GM18868 (cell line): ENCODE measurements around the gene OR10A3.
A peak's percentile ranks its signal among the peaks of the same experiment; 100 is the strongest.
"Not testable (repeated sequence)": the region's sequence is repeated elsewhere in the genome, so short reads cannot be mapped to it uniquely, and the experiment has no call there.

Experiments
- ATAC-seq: cut with Tn5 transposase; IDR thresholded peaks from one replicate; pipeline ENCODE4 v1.9.1; 2021; ENCODE audit warnings: mild to moderate bottlenecking, moderate library complexity; ENCODE audit not compliant: unreplicated experiment

Gene OR10A3

GRCh38 chr11:7941608-7942007 lies at the start of gene OR10A3:
Gene OR10A3, minus strand, starts transcription at chr11:7941708. Its CDS starts 2,188 bp downstream, at chr11:7939520.
- no peak for ATAC-seq

DNA sequence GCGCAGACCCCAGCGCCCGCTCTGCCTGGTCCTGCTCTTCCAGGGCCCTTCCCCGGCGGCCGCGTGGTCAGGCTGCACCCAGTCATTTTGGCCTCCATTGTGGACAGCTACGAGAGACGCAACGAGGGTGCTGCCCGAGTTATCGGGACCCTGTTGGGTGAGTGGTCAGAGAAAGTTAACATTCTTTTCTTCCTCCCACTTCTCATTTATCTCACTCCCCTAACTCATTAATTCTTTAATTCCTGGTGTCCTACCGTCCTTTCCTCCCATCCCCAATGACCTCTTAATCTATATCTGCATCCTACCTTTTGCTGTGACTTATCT lies 46.0 kb upstream of the OR10A3 start:
- ATAC-seq, result not testable (repeated sequence)

- peak; percentile 96 for ATAC-seq
Measured at GRCh38 chr11:7986768-7987559, 45.5 kb upstream of the OR10A3 start, which contains the start of gene EIF3F. Gene EIF3F, plus strand, starts transcription at chr11:7987337. Its CDS starts 16 bp downstream, at chr11:7987353.

DNA sequence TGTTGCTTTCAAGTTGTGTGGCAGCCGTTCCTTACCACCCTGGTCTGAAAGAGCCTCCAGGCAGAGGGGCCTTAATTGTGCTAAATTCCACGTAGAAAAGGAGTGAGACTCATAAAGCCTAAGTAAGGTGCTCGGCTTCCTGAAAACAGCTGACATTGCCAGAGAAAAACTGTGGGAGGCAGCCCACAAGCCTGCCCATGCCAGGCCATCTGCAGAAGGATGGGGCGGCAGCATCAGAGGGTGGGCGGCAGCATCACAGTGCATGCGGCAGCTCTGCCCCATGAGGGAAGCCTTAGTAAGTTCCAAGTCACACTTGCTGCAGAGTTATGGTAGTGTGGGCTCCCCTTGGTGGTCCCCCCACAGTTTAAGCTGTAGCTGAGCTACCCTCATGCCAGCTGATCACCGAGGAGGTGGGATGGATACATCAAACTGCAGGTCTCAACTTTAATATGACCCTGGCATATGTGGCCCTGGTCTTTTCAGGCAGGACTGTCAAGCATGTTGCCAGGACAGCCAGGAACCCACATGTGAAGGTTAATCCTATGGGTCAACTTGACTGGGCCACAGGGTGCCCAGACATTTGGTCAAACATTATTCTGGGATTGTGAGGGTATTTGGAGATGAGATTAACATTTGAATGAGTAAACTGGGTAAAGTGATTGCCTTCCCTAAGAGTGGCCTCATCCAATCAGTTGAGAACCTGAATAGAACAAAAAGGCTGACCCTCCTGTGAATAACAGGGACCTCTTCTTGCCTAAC lies 42.5 kb upstream of the OR10A3 start:
- ATAC-seq, result no peak

GRCh38 chr11:7982582-7983119 lies 41.1 kb upstream of the OR10A3 start:
- no peak for ATAC-seq

DNA sequence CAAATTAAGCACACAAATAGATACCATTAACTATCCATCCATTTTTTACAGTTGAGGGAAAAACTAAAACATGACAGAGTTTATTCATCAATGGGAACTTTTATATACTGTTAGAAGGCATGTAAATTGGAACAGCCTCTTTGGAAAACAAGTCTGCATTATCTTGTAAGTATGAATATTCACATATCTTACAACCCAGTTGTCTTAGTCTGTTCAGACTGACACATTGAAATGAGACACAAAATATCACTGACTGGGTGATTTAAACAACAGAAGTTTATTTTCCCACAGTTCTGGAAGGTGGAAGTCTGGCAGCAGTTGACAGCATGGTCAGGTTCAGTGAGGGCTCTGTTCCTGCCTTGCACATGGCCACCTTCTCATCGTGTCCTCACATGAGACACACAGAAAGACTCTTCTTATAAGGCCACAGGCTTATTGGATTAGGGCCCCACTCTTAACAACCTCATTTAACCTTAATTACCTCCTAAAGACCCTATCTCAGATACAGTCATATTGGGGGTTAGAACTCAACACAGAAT lies 40.2 kb upstream of the OR10A3 start:
- ATAC-seq, result no peak

DNA sequence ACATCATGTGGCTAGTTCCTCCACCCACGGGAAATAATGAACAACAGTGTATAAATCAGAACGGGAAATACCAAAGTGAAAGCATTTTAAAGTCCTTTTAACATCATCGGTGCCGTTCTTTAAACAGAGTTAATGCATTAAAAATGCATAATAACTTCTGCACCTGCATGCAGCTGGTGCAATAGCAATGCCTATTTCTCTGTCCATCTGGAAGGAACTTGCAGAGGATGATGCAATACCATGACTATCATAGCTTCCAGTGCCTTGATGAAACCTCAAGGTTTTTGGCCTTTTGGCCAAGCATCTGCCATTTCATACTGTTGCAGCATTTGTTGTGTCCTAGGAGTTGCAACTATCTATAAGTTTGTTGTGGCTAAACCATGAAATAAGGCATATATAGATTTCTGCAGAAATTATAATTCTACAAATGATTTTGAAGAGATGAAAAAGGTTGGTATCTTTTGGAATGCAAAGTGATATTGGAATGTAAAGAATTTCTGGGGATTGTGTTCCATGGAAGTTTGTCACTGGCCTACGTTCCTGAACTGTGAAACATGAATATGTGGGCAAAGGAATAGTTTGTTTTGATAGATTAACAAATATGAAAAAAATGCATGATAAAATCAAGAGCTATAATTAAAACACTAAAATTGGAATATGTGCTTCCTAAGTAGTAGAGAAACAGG lies 35.9 kb upstream of the OR10A3 start:
- no peak for ATAC-seq

GRCh38 chr11:7974668-7975067 lies 33.2 kb upstream of the OR10A3 start:
- no peak for ATAC-seq

DNA sequence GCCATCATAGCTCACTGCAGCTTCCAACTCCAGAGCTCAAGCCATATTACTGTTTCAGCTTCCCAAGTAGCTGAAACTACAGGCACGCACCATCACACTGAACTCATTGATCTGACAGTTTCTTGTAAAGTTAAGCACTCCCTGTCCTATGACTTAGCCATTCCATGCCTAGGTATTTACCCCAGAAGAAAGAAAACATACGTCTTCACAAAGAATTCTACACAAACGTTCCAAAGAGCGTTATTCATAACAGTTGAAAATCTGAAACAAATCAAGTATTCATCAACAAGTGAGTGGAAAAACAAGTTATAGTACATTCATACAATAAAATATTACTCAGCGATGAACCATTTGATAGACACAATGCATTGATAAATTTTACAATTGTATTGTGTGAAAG lies 31.5 kb upstream of the OR10A3 start:
- no peak for ATAC-seq

DNA sequence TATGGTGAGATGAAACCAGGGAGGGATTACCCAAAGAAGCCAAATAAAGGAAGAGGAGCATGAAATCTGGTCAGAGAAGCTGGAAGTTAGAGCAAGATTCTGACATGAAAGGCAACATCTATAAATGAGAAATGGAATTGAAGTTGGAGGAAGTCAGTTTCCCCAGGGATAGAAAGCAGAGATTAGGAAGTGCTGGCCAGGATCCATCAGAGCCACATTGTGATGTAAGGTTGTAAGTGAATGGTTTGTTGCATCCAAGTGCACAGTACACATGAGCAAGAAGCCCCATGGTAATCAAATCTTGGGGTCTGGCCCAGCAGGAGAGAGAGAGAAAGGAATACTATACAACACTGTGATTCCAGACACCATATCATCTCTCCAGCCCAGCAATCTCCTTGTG lies 30.3 kb upstream of the OR10A3 start:
- no peak for ATAC-seq

DNA sequence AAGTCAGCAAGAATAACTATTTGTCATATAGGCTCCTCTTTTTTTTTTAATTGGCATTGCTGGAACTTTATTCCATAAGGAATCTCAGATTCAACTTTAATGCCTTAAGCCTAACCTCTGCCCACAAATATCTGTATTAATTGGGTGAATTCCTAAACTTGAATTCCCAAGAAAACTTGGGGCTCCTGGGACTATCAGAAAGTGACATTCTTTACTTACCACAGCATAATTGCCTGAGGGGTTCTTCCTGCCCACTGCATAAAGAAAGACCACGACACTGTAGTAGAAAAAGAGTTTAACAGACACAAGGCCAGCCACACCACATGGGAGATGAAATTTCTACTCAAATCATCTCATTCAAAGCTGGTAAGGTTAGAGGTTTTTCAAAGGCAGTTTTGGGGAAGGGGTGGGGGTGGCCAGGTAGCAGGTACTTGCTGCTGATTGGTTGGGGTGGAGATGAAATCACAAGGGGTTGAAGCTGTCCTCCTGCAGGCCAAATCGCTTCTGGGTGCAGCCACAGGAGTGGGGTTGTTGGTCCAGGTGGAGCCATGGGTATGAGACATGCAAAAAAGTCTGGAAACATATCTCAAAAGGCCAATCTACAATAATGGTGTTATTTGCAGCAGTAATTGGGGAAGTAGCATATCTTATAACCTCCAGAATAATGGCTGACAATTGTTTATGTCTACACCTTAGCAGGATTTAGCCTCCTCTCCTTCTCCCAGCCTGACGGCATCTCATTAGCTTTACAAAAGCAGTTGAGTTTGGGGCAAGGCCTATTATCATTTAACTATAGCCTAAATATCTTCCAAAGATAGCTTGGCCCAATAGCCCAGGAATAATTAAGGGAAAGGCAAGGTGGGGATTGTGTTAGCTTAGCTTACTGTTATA lies 28.5 kb upstream of the OR10A3 start:
- ATAC-seq, result no peak

DNA sequence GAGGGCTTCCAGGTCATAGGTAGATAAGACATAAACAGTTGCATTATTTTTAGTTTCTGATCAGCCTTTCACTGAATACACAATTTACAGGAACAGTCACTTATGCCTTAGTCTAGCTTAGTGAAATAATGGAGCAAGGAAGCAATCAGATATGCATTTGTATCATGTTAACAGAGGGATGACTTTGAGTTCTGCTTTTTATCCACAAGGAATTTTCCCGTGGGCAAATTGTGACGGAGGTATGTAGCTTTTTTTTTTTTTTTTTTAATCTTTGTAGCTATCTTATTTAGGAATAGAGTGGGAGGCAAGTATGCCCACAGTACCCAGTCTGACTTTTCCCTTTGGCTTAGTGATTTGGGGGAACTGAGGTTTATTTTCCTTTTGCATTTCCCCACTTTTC lies 27.2 kb upstream of the OR10A3 start:
- ATAC-seq, result no peak

GRCh38 chr11:7967826-7968225 lies 26.3 kb upstream of the OR10A3 start:
- ATAC-seq, result no peak

DNA sequence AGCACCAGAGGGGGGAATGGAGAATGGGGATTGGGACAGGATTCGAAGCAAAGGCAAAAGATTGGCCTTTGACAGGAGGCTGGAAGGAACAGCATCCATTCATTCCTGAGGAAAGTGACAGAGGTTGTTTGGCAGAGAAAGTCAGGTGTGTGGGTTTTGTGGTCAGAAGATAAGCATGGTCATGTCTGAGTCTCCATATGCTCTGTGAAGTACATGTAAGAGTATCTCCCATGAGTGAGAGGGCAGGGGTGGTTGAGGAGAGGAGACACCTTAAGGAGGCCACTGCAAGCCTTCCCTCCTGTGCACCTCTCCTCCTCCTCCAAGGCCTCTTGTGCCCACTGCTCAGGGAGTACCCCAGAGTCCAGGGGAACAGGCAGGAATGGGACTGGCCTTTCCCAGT lies 25.6 kb upstream of the OR10A3 start:
- ATAC-seq, result no peak

GRCh38 chr11:7965386-7965785 lies 23.9 kb upstream of the OR10A3 start, which contains the start of gene NLRP10:
Gene NLRP10, minus strand, starts transcription at chr11:7965447. Its CDS starts 1,952 bp downstream, at chr11:7963495.
- ATAC-seq, result no peak

DNA sequence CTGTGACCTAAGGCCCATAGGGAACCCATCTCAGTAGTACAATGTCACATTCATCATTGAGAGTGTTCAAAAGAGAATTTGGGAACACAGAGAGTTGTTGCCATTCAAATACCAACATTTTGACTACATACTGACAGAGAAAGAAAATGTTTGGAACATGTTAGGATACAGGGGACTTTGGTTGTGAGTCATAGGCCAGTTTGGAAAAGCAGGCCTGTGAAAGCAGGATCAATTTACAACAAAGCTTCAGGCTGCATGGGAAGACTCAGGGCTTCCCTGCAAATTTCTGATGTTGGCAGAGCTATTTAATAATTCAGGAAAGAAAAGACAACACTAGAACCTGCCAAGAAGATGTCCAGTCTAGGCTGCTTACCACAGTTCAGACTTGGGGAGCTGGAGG lies 23.4 kb upstream of the OR10A3 start:
- no peak for ATAC-seq

- ATAC-seq, result no peak
Measured at GRCh38 chr11:7964261-7964660, 22.8 kb upstream of the OR10A3 start.

- ATAC-seq, result no peak
Measured at GRCh38 chr11:7955191-7955590, 13.7 kb upstream of the OR10A3 start.

GRCh38 chr11:7949934-7950333 lies 8.4 kb upstream of the OR10A3 start:
- ATAC-seq, result no peak

GRCh38 chr11:7944123-7944522 lies 2.6 kb upstream of the OR10A3 start:
- ATAC-seq, result no peak
